NAMALWA (cell line): ENCODE results near the gene MEGF8.
A peak's percentile ranks its signal among the peaks of the same experiment; 100 is the strongest.

Experiments used
- DNase-seq: peaks from one replicate; pipeline ENCODE4 v3.0.0-alpha.2; 2015; ENCODE audit warnings: low spot score

The MEGF8 gene

GRCh38 chr19:42325308-42325895 lies at the start of gene MEGF8:
Gene MEGF8 (plus strand): TSS chr19:42325635. CDS start chr19:42326244, 609 bp downstream.
- peak; percentile 99 for DNase-seq

DNA sequence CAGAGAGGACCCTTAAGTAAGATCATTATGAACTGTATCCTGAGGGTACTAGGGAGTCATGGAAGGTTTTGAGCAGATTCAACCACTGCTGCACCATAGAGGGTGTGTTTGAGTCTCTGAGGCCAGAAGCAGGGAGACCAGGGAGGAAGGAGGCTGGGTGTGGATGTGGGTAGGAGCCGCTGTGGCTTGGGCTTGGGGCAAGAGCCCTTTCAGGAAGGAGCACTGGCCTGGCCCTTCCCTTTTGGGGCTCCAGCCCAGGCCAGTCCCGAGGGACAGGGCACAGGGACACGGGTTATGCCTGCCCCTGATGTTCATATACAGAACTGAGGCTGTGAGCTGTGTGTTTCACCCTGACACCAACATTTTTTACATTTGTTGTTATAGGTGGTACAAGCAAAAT lies 49.2 kb upstream of the MEGF8 start:
- DNase-seq: no peak

- DNase-seq: no peak
These were observed 48.6 kb upstream of the MEGF8 start for GRCh38 chr19:42276821-42277220.

DNA sequence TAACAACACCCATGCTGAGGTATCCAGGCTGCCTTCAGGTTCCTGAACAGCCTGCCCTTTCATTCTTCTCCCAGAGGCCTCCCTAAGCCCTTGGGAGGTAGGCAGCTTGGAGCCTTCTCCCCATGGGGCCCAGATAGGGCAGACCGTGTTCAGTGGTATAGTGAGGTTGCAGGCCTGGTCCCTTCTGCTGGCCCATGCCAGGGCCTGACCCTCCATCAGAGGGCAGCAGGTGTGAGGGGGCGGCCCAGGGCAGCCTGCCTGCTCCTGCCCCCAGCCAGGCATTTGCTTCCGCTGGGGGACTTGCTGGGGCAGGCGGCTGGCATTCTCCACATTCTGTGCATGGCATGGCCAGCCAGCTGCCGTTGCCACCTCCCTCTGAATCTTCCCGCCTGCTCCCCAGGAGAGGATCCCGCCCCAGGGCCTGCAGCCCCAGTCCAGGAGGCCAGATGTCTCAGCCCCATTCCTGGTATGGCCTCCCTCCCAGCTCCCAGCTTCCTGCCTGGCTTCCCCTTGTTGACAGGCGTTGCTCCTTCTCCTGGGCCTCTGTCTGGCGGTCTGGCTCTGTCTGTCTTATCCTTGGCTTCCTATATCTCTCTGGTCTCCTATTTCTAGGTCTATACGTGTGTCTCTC lies 47.5 kb upstream of the MEGF8 start:
- DNase-seq: no peak

DNA sequence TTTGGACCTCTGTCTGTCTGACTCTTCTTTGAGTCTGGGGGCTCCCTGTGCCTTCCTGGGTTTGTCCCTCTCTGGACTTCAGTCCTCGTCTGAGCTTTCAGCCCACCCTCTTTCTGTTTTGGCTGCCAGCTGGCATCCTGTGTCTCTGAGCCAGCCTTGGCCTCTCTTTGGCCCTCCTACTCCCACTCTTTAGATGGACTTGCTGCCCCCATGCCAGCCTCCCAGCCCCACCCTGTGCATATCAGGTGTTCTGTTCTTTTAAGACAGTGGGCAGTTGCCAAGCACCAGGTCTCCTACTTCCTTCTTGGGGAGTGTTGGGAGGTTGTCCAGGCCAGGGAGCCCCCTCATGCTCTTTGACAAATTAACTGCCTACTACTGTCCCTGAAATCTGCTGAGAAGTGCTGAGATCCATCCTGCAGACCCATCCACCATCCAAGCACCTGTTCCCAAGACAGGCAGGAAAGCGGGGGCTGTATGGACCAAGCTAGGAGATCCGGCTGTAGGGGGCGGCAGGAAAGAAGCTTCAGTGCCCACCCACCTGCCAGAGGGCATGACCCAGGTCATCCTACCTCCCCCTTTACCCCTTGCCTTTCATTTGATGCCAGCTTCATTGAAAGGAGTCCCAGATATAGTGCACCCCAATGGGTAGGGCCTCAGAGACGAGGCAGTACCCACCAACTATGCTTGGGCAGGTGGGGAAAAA lies 46.8 kb upstream of the MEGF8 start:
- DNase-seq: no peak

GRCh38 chr19:42279155-42279901 lies 46.1 kb upstream of the MEGF8 start:
- no peak for DNase-seq

DNA sequence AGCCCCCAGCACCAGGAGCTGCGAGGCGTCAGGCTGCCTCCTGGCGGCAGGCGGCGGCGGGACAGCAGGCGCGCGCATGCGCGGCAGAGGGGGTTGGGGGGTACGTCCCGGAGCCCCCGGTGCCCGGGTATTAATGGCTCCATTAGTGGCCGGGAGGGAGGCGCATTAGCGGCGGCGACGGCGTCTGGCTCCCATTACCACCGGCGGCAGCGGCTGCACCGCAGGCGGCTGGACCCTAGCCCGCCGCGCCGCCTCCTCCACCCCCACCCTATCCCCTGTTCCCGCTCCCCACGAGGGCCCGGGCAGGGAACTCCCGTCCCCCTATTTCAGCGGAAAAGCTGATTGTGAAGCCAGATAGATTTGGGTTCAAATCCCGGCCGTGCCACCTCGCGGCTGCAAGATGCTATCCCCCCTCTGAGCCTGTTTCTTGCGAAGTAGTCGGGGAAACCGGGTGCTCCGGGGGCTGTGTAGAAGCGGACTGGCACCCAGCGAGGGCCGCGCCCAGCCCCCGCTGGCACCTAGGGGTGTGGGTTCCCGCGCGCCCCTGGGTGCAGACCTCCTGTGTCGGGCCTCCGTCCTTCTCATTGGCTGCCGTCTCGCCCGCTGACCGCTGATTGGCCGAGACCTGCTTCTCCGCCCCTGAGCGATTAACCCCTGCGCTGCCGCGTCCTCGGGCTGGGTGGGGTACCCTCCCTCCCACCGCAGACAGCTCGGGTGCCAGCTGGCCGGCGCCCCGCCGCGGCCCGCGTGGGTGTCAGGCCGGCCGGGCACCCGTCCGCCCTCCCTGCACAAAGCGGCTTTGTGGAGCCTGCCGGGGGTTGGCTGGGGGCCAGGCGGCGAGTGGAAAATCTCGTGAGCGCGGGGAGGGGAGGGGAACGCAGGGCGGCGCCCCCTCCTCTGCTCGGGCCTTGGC lies 45.3 kb upstream of the MEGF8 start:
- DNase-seq: peak; percentile 95

DNA sequence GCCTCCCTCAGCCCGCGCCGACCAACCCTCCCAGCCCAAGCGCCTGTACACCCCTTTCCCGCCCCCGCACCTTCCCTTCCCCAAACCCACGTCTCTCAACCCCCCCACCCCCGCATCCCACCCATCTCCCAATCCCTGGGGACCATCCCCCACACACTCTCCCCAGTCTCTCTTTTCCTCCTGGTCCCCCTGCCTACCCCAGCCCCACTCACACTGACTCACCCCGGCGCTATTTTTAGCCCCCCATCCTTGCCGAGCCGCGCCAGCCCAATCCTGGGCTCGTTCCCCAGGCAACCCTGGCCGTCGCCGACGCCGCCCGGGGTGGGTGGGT lies 44.7 kb upstream of the MEGF8 start:
- no peak for DNase-seq

GRCh38 chr19:42281146-42281826 lies 44.1 kb upstream of the MEGF8 start:
- DNase-seq: peak; percentile 58

GRCh38 chr19:42281827-42282762 lies 43.3 kb upstream of the MEGF8 start:
- DNase-seq: peak; percentile 43

- no peak for DNase-seq
These were observed 42.6 kb upstream of the MEGF8 start for GRCh38 chr19:42282819-42283187.

DNA sequence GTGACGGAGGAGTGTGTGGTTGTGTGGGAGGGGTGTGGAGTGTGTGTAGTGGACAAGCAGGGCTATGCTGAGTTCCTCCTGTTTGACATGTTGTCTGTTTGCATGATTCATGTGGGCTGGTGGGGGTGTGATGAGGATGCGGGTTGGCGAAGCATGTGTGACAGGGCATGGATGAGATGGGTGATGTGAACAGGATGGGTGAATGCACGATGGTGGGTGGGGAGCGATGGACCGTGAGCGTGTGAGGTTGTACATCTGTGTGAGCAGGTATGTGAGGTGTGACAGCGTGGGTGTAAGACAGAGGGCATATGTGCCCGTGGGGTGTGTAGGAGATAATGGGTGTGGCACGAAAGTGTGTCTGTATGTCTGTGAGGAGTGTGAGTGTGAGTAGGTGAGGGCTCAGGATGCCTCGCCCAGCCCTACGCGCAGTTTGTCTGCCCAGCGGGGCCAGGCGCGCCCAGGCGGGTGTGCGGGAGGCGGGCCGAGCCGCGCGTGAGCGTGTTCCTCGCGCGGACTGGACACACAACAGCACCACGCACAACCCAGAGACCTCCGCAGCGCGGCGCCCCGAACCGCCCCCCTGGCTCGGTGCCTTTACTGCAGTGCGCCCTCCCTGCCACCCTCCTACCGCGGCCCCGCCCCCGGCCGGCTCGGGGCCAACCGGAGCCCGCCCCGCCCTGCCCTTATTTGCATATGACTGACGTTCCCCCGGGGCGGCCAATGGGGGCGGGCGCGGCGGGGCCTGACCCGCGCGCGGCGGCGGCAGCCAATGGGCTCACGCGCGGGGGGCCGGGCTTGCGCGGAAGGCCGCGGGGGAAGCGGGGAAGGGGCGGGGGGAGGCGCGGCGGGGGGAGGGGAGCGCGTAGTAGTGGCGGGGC lies 42.0 kb upstream of the MEGF8 start:
- DNase-seq: peak; percentile 95

DNA sequence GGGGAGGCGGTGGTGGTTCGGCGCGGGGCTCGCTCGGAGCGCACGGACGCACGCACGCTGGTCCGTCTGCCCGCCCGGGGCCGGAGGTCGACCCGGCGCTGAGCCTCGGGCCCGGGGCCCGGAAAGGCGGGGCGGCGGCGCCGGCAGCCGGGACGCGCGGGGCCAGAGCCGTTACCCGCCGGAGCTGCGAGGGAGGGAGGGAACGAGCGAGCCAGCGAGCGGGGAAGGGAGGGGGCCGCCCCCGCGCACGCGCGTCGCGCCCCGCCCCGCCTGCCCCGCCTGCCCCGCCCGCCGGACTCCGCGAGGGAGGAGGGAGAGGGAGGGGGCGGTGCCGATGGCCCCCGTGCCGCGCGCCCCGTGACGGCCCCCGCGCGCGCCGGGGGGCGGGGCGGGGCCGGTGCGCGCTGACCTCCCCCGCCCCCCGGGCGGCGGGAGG lies 41.4 kb upstream of the MEGF8 start:
- peak; percentile 78 for DNase-seq

DNA sequence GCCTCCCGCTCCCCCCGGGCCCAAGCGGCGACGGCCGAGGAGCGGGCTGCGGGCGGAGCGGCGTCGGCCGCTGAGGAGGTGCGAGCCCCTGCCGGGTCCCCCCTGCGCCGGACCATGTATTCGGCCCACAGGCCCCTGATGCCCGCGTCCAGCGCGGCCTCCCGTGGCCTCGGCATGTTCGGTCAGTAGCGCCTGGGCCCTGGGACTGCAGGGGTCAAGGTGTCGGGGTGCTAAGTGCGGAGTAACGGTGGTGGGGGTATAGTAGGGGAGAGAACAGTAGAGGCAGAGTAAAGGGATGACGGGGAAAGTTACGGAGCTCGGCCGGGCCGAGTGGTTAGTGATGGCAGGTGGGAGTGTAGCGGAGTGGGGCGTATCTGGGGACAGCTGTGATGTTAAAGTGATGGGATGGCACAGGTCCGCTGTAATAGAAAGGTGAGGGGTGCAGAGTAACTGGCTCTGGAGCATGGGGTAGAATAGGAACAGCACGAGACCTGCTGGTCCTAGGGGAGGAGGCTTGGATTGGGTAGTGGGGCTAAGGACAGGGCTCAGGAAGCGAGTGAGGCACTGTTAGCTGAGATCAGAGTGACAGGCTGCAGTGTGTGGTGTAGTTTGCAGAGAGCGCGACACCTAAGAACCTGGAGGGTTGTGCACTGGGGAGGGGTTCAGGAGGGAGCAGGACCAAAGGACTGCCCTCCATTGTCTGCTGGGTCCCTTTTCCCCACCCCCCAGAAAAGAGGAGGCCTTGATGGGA lies 40.7 kb upstream of the MEGF8 start:
- peak; percentile 70 for DNase-seq

DNA sequence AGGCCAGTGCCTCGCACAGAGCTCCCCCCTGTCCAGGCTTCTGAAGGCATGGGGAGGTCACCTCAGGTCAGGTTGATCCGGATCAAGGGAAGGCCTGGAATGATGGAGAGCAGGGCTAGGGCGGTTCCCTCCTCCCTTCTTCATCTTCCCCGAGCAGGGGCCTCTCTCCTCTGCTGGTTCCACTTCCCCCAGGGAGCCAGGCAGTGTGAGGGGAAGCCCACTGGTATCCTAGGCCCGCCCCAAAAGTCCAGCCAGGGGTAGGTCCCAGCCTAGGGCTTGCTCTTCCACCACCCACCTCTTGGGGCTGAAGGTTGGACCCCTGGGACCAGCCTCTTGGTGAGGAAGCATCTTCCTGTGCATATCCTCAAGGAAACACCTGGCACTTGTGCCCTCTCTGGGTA lies 39.9 kb upstream of the MEGF8 start:
- DNase-seq: peak; percentile 49

DNA sequence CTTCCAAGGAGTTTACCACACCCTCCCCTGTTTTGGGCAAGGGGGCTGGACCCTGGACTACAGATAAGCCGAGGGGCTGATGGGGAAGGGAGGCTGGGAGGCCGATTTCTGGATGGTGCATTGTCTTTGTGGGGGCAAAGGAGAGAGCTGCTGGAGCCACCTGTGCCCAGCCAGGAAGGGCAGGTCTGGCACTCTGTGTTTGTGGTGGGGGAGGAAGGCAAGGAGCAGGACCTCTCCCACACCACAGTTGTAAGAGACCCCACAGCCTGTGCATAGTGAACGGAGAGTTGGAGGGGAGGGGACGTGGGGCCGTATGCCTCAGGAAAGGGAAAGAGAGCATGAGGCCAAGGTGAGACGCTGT lies 39.5 kb upstream of the MEGF8 start:
- DNase-seq: no peak

GRCh38 chr19:42286349-42287016 lies 39.0 kb upstream of the MEGF8 start:
- DNase-seq: no peak
